Measurements from ENCODE around the gene ADGRG1.

- TF ChIP-seq ZNF354C (tag by site-specific recombination; IDR thresholded peaks at IDR 0.05; ENCODE audit: borderline replicate concordance, low read depth) (no peak), YY1 (tag by site-specific recombination; IDR thresholded peaks at IDR 0.05) (no peak), CTCF (tag by site-specific recombination; IDR thresholded peaks at IDR 0.05) (no peak)
Measured at GRCh38 chr16:57667048-57667525, 38.7 kb downstream of the ADGRG1 start.
